NCI-H187 (cell line): ENCODE results near the gene FAXDC2.
A peak's percentile ranks its signal among the peaks of the same experiment; 100 is the strongest.
"Not testable (repeated sequence)": the region's sequence is repeated elsewhere in the genome, so short reads cannot be mapped to it uniquely, and the experiment has no call there.

Experiments used
- DNase-seq, 2 experiments: peaks; one replicate each; lab custom pipeline; 2025; lab: John Stamatoyannopoulos, UW

Gene FAXDC2

DNA sequence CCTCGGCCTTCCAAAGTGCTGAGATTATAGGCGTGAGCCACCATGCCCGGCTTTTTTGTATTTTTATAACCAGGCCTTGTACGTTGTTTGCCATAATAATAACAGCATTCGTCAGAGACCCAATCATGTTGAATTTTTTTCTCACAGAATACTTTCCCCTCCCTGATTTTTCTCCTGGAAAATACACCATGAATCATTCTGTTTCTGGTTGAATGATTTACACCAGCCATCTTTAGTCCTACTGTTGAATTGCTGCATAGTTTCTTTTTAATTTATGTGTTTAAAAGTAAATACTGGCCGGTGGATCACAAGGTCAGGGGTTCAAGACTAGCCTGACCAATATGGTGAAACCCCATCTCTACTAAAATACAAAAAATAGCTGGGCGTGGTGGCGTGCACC lies 11.5 kb upstream of the FAXDC2 start:
- DNase-seq, result no peak

DNA sequence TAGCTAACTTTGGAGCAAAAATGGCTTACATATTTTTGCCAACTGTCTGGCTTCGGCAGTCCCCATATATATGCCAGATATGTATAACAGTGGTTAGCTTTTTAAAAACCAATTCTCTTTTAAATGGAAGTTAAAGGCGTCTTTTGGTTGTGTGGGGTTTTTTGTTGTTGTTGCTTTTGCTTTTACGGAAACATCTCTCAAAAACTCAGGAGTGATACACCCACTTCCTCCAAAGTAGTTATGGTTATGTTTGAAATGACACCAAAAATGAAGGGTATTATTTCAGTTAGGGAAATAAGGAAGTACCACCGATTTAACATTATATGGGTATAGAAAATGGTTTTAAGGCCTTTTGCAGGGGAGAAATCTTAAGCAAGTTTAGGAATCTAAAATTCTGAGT lies 10.4 kb upstream of the FAXDC2 start:
- no peak for DNase-seq

DNA sequence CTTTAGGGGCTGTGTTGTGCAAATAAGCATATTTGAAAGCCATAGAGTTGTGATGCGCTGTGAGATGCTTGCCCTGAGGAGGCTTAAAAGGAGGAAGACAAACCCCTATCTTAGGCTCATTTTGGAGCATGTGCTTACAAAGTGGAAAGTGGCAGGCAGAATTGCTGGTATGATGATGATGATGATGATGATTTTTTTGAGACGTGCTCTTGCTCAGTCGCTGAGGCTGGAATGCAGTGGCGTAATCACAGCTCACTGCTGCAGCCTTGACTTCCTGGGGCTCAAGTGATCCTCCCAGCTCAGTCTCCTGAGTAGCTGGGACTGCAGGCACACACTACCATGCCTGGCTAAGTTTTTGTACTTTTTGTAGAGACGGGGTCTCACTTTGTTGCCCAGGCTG lies 9.7 kb upstream of the FAXDC2 start:
- DNase-seq, result no peak

DNA sequence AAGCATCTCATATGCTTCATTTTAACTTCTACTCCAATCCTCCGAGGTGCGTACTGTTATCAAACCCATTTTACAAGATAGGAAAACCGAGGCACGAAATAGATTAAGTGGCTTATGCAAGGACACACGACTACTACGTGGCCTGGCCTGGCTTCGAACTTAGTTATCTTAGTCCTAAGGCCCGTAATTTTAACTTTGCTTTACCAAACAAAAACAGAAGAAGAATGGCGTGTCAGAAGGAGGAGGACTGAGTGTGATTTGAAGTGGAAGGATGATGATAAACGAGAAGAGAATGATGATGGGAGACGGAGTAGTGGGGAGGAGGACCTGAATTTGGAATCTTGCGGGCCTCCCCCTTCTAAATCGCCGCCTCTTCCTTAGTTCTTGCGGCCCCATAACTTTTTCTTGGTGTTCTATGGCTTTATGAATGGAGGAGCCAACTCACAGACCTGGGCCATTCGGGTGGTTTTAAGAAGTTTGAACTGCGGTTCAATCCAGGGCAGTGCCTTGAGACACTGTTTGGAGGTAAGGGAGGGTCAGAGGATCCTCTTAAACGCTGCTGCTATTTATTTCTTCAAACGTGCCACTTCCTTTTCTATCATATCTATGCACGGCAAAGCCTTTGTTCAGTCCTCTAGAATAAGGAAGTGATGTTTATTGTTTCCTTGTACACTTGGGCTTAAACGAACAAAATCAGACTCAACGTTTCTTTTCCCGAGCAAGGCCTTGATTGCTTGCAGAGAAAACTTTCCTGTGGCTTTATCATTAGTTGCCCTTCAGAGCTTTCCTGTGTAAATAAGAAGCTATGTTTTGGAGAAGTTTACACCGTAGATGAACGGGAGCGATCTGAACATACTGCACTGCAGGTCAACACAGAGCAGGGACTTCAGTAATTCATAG lies 8.8 kb upstream of the FAXDC2 start:
- DNase-seq, result no peak

DNA sequence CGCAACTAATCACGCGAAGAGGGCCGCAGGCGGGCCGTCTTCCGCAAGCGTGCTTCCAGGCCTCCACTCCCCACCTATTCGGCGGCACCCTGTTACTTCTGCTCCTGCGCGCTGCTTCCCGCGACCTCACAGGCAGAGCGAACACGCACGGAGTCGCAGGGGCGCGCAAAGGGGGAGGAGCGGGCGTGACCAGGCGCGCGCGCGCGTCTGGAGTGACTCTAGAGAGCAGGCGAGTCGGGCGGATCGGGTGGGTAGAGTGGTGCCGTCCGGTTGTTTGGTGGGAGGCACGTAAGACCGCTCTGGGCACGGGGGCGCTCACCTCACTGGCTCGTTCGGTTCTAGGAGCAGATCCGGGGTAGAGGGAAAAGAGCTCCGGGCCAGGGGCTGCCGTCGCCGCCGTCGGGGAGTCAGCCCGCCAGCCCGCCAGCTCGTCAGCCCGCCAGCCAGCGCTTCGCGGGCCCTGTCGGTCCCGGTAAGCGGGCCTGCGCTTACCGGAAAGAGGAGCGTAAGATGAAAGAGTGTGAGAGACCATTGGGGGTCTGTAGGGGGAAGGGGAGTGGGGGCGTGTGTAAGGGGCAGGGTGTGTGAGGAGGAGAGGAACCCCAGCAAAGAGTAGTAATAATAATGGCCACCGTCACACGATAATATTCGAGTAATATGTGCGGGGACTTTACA lies 8.0 kb upstream of the FAXDC2 start, which contains the start of gene CNOT8:
TSS of gene CNOT8 (plus strand) at position 331 of the 675 bp plus-strand sequence. CDS start 4,652 bp downstream, outside the sequence.
- DNase-seq, result peak; percentile 93 to 96

DNA sequence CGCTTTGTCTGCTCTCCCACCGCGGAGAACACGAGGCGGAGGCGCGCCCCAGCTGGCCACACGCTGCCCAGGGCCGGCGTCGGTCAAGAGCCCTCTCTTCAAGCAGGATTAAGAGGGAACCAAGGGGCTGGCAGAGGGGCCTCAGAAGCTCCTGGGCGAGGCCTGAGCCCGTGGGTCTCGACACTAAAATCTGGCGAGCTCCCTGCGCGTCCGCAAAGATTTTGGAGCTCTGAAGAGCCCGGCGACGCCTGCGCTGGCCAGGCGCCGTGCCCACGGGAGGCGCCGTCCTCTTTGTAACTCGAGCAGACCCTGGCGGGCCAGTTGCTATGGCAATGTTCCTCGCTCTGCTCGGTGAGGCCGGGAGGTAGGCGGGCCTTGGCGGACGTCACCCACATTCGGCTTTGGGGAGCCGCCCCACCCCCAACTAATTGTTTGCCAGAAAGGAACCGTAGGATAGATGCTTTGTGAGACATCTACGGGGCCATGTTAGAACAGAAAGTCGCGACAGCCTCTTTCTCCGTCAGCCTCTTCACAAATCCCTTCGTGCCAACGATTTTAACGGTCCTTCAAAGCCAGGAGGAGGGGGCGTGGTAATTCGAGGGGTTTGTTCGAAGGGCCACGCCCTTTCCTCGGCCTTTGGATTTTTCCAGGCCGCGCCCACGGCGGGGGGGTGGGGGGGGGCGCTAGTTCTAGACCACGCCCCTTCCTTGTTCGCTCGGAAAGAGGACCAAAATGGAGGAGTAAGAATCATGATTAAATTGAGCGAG lies 7.3 kb upstream of the FAXDC2 start:
- peak; percentile 90 to 96 for DNase-seq

DNA sequence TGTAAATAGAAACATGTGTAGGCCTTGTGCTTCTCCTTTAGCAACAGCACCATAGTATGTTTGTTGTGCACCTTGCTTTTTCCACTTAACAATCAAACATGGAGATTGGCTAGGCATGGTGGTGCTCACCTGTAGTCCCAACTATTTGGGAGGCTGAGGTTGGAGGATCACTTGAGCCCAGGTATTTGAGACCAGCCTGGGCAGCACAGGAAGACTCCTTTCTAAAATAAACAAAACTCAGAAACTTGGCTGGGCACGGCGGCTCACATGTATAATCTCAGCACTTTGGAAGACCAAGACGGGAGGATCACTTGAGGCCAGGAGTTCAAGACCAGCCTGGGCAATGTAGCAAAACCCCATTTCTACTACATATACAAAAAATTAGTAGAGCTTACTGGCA lies 948 bp upstream of the FAXDC2 start:
- no peak for DNase-seq

DNA sequence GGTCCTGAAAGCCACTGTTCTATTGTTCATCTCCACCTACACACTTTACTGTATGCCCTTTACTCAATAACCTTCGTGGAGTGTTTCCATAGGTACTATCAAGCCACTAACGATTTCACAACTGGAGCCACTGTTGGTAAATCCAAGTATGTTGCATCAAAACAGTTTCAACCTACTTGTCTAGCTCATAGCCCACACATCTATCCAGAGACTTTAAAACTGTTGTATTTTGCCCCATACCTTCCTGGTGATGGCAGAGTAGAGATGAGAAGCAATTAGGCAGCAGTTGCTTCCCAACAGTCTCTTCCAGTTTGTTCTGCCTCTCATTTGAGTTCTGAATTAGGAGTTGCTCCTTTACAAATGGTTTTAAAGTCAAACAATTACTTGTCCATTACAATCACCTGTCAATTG lies 607 bp downstream of the FAXDC2 start:
- DNase-seq, result no peak

DNA sequence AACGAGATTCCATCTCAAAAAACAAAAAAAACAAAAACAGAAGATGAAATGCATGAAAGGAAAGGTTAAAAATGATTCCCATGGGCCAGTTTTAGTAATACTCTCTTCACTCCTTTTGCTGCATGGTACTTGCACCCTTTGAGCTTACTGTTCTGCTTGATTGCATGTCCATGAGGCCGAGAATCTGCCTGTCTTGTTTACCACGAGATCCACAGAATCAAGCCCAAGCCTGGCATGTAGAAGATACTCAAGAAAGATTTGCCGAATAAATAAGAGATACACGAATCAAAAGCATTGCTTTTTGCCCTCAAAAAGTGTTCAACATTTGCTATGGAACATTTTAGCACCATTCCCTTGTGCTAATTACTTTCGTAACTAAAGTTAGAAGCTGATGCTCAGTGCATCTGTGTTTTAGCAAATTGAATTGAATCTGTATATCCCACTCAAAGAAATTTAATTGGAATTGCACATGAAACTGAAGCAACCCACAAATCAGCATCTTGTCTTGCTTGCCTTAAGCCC lies 1.1 kb downstream of the FAXDC2 start:
- no peak for DNase-seq

DNA sequence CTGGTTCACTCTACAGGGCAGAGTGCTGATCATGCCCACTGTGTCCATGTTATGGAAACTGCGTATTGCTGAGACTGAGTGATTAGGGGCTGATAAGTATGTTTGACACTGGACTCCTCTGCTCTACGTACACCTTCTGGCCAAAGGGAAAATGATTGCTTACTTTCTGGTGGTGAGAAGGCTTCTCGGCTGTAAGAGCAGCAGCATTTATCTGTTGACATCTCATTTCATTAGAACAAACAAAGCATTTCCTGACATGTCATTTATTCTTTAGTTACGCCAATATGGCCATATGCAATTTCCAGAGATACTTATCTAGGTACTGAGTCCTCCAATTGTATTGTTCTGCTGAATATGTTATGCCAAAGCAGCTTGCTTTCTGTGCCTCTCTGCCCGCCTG lies 5.6 kb downstream of the FAXDC2 start:
- no peak for DNase-seq

DNA sequence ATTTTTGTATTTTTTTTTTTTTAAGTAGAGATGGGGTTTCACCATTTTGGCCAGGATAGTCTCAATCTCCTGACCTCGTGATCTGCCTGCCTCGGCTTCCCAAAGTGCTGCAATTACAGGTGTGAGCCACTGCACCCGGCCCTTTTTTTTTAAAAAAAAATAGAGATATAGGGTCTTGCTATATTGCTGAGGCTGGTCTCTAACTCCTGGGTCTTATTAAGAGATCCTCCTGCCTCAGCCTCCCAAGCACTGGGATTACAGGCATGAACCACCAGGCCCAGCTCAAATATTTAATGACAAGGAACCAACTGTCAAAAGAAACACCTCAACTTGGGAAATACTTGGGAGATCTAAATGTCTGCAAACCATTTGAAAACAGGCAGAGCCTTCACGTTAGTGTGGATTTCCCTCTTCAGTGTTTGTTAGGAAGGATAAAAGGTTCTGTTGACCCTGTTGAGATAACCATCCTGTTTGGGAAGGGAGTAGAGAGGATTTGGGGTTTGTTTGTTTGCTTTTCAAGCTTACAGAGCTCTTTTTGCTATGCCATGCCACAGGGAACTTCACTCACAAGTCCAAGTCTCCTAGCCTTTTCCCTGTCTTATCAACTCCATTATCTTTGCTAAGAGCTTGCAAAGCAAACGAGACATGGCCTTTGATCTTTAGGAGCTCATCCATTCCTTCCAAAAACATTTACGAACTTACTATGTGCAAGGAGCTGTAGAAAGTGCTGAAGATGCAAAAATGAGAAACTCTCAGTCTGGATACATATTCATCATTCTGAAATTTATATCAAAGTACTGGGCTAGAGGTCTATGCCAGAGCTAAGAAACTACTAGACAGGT lies 7.5 kb downstream of the FAXDC2 start:
- DNase-seq, result no peak

DNA sequence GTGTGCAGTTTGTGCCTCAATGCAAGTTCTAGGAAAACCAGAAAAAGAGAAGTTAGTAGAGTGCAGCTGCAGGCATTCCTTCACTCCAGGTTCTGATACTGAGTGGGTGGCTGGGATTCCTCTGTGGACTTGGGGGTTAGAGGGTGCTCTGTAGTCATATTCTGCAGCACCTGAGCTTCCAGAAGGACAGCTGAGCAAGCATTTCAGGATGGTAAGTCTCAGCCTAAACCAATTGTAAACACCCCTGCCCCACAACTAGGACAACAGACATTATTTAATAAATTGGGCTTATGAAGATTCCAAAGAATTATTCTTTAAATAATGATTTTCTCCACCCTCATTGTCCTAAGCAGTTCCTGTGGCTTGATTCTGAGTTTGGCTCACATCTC lies 9.1 kb downstream of the FAXDC2 start:
- DNase-seq, result no peak

DNA sequence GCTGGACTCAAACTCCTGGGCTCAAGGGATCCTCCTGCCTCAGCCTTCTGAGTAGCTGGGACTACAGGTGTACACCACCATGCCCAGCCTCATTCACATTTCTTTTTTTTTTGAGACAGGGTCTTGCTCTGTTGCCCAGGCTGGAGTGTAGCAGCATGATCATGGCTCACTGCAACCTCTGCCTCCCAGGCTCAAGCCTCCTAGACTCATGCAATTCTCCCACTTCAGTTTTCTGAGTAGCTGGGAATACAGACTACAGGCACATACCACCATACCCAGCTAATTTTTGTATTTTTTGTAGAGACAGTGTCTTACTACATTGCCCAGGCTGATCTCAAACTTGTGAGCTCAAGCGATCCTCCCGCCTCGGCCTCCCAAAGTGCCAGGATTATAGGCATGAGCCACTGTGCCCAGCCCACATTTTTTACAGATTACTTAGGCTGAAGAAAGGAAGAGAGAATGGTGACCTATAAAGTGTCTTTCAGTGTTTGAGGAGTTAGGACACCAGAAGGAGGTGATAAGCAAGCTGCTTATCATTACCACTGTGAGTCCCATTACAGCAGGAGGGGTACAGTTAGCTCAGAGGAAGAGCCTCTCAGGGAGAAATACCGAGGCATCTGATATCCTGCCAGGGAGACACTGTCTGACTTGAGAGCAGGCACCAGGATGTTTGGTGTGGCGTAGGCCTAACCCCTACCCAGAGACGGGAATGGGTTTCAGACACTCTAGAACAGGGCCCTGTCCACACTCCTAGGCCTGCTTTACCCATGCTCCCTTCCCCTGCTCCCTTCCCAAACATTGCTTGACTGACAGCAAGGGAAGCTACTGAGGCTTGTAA lies 9.7 kb downstream of the FAXDC2 start:
- DNase-seq, result no peak

DNA sequence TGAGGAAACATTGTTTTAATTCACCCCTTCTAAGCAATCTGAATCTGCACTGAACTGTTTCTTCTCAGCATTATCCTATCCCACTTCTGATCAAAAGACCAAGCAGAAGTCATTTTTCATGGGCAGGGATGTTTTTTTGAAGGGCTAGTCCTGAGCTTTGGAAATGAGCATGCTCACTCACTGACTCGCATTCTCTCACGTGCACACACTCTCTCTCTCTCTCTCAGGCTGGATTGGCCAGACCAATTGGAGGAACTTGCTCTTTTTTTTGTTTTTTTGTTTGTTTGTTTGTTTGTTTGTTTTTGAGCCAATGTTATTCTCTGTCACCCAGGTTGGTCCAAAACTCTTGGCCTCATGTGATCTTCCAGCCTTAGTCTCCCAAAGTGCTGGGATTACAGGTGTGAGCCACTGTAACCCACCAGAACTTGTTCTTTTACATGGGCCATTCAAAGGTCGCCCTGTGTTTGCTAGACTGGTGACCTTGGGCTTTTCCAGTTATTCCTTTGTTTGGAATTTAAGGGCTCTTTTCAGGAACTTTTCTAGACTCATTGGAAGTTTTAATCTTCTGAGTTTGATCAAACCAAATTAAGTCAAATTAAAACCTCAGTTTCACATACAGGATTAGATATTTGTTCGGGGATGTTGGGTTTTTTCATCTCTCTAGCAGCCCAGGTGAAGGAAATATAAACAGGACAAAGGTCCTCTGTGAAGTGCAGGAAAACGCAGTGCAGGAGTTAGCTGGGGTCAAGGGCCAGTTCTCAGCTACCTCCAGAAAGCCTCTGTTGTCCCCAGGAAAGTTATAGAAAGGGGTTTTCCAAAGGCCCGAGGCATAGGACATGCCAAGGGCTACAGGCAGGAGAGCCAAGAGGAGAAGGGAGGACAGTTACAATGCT lies 13.1 kb downstream of the FAXDC2 start:
- DNase-seq, result no peak

DNA sequence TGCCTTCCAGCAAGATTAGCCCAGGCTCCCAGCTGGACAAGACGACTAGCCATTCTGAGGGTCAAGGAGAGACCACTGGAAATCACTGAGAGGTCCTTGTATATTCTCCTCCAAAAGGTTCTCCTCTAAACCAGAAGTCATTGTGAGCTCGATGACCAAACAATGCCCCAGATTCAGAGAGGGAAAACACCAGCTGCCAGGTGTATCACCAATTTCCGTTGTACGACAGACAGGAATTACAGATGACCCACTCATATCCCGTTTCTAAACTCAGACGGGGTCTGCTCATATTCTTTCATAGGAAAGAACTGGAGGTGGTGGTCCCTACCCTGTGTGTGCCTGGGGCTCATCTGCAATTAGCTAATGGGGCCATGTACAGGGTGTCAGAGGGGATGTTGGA lies 14.2 kb downstream of the FAXDC2 start:
- no peak for DNase-seq

DNA sequence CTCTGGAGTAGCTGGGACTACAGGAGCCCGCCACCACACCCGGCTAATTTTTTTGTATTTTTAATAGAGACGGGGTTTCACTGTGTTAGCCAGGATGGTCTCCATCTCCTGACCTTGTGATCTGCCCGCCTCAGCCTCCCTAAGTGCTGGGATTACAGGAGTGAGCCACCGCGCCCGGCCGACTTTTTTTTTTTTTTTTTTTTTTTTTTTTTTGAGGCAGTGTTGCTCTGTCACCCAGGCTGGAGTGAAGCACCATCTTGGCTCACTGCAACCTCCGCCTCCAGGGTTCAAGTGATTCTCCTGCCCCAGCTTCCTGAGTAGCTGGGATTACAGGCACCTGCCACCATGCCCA lies 14.7 kb downstream of the FAXDC2 start:
- not testable (repeated sequence) for DNase-seq

DNA sequence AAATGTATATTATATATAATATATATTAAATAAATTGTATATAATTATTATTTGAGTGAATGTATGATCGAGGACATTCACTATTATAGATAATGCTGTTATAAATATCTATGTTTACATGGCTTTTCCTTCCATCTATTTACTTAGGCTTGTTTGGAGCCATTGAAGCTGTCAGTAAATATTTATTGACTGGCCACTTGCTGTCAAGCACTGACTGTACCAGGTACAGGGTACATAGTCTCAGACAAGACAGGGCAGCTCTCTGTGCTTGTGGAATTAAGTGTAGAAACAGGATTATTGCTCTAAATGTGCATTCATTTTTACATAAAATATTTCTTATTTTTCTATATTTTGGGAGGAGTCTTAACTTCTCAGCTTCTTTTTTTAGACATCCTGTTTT lies 16.4 kb downstream of the FAXDC2 start:
- DNase-seq, result no peak

DNA sequence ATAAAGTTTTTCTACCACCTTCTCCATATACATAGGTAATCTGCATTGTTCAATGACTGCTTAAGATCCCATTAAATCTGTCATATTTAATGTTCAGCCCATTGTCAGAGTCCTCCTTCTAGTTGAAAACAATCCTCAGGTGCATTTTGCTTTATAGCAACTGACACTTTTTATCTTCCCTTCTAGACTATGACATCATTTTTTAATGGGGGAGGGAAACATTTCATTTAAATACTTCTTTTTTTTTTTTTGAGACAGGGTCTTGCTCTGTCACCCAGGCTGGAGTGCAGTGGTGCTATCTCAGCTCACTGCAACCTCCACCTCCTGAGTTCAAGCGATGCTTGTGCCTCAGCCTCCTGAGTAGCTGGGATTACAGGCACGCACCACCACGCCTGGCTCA lies 17.6 kb downstream of the FAXDC2 start:
- not testable (repeated sequence) for DNase-seq

DNA sequence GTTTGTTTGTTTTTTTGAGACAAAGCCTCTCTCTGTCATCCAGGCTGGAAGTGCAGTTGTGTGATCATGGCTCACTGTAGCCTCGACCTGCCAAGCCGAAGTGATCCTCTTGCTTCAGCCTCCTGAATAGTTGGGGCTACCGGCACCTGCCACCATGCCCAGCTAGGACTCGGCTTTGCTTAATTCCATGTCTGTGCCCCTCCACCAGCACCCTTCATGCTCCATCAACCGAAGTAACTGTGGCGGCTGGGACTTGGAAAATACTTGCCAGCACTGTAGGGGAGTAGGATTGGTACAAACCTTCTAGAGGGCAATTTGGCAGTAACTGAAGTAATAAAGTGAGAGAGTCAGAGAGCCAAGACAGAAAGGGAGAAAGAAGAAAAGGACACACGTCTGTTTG lies 19.0 kb downstream of the FAXDC2 start:
- no peak for DNase-seq

DNA sequence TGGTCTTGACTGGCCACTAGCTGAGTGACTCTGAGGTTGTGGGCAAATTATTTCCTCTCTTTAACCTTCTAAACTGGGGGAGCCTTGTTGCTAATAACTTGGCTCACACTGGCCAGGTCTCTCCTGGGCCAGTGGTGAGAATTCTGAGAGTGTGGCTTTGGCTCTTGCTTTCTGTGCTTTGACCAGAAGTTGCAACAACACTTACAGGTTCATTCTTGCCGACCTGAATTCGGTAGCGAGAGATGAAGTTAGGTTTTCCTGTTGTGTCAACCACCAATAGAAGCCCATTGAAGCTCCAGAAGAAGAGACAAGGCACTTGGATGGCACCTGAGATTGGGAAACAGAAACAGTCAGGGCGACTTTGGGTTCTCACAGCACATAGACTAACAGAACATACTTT lies 19.8 kb downstream of the FAXDC2 start:
- DNase-seq, result no peak
